ENCODE results near the gene TBC1D32. TPM values are rescaled to one million over a fixed set of nuclear protein-coding genes. Genes with fewer than 3 reads are reported as not detected.

Gene TBC1D32
- total and polyA plus RNA-seq, 4 donors, result 0.51 to 2.8 (median 1.7) TPM

DNA sequence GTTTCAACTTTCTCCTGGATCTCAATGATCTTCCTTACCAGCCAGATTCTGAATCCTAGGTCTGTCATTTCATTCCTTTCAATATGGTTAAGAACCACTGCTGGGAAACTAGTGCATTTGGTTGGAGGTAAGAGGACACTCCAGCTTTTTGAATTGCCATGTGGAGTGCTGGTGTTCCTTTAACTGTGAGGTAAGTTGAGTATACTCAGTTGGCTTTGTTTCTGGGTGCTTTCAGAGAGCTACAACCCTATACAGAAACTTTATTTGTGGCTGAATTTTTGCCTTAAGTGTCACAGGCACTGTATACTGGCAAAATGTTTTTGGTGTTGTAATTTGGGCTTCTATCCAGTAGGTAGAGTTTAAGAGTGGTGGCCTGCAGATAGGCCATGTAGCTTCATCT lies 175.8 kb downstream of the TBC1D32 start:
- DNase-seq (ENCODE audit: low spot score), result no peak
- H3K9me3 ChIP-seq (ENCODE audit: control insufficient read depth in 4 of 4, low read length in 3 of 4), result no peaks in the 10 kb centered on the region
- no peak overlapping the region for H3K9ac ChIP-seq (ENCODE audit: low read depth in 1 of 2, low read length in 2 of 2)
- TF ChIP-seq FOXA1 (IDR thresholded peaks at IDR 0.05), result no peak
- TF ChIP-seq, protein P1, sequence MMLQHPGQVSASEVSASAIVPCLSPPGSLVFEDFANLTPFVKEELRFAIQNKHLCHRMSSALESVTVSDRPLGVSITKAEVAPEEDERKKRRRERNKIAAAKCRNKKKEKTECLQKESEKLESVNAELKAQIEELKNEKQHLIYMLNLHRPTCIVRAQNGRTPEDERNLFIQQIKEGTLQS (IDR thresholded peaks at IDR 0.05), result no peak
- TF ChIP-seq, protein P2, sequence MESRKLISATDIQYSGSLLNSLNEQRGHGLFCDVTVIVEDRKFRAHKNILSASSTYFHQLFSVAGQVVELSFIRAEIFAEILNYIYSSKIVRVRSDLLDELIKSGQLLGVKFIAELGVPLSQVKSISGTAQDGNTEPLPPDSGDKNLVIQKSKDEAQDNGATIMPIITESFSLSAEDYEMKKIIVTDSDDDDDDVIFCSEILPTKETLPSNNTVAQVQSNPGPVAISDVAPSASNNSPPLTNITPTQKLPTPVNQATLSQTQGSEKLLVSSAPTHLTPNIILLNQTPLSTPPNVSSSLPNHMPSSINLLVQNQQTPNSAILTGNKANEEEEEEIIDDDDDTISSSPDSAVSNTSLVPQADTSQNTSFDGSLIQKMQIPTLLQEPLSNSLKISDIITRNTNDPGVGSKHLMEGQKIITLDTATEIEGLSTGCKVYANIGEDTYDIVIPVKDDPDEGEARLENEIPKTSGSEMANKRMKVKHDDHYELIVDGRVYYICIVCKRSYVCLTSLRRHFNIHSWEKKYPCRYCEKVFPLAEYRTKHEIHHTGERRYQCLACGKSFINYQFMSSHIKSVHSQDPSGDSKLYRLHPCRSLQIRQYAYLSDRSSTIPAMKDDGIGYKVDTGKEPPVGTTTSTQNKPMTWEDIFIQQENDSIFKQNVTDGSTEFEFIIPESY (IDR thresholded peaks at IDR 0.05), result no peak
- TF ChIP-seq GABPA (IDR thresholded peaks at IDR 0.05 in 1 of 2, conservative IDR thresholded peaks at IDR 0.05 in 1 of 2), result no peak
- H3K4me1 ChIP-seq (ENCODE audit: control insufficient read depth in 4 of 4, insufficient read depth in 4 of 4, low read length in 3 of 4), result no peaks in the 10 kb centered on the region
- H3K27me3 ChIP-seq (ENCODE audit: control insufficient read depth in 4 of 4, insufficient read depth in 4 of 4, low read length in 3 of 4), result no peaks in the 10 kb centered on the region
- H3K27ac ChIP-seq (ENCODE audit: low read depth in 1 of 2, low read length in 2 of 2), result no peak overlapping the region
- peaks cover 0 to 5% (median 0%) of the 10 kb centered on the region in 4 donors for H3K36me3 ChIP-seq (ENCODE audit: control insufficient read depth in 4 of 4, insufficient read depth in 3 of 4, low read depth in 1 of 4, low read length in 3 of 4)
- H3K4me3 ChIP-seq (ENCODE audit: low read depth in 1 of 3, low read length in 3 of 3), result no peak overlapping the region

DNA sequence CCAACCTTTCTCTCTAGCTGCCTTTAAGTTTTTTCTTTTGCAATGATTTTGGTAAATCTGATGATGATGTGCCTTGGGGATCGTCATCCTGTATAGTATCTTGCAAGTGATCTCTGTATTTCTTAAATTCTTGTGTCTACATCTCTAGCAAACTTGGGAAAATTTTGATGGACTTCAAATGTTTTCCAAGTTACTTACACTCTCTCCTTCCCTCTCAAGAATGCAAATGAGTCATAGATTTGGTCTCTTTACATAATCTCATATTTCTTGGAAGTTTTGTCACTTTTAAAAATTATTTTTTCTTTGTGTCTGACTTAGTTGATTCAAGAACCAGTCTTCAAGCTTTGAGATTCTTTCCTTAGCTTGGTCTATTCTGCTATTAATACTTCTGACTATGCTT lies 176.4 kb downstream of the TBC1D32 start:
- Histone ChIP-seq H3K9ac (ENCODE audit: low read depth in 1 of 2, low read length in 2 of 2) (no peak overlapping the region), H3K27me3 (ENCODE audit: control insufficient read depth in 4 of 4, insufficient read depth in 4 of 4, low read length in 3 of 4) (no peaks in the 10 kb centered on the region), H3K27ac (ENCODE audit: low read depth in 1 of 2, low read length in 2 of 2) (no peak overlapping the region), H3K4me3 (ENCODE audit: low read depth in 1 of 3, low read length in 3 of 3) (no peak overlapping the region), H3K9me3 (ENCODE audit: control insufficient read depth in 4 of 4, low read length in 3 of 4) (peaks cover 0 to 3% (median 2%) of the 10 kb centered on the region in 4 donors), H3K36me3 (ENCODE audit: control insufficient read depth in 4 of 4, insufficient read depth in 3 of 4, low read depth in 1 of 4, low read length in 3 of 4) (peaks cover 0 to 5% (median 2%) of the 10 kb centered on the region in 4 donors), H3K4me1 (ENCODE audit: control insufficient read depth in 4 of 4, insufficient read depth in 4 of 4, low read length in 3 of 4) (no peaks in the 10 kb centered on the region)
- WGBS, result 92% methylated on average over 1 of the region's 1 CpG
- no peak for DNase-seq (ENCODE audit: low spot score)
- TF ChIP-seq, protein P1 (IDR thresholded peaks at IDR 0.05), result no peak
- TF ChIP-seq HNF4A (conservative IDR thresholded peaks at IDR 0.05) (no peak), FOXA1 (IDR thresholded peaks at IDR 0.05) (no peak), GABPA (IDR thresholded peaks at IDR 0.05 in 1 of 2, conservative IDR thresholded peaks at IDR 0.05 in 1 of 2) (no peak), YY1 (IDR thresholded peaks at IDR 0.05) (no peak), SP1 (IDR thresholded peaks at IDR 0.05) (no peak), RAD21 (IDR thresholded peaks at IDR 0.05) (no peak)
- TF ChIP-seq, protein P2 (IDR thresholded peaks at IDR 0.05), result no peak

DNA sequence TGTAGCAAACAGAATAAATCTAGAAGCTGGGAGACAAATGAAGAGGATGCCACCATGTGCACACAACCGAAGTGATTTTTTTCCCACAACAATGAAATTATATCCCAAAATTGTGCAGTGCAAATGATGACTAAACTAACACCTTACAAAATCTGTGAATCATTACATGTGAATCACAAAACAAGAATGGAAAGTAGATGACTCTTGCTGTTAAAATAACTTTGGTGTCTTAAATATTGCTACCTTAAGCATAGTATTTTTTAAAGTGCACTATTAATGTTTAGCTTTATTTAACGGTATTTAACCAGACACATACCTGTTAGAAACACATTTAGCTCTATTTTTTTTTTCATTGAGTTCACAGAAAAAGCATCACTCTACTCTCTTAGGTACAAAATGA lies 190.8 kb downstream of the TBC1D32 start:
- WGBS, result 95% methylated on average over 2 of the region's 2 CpGs
- H3K9ac ChIP-seq (ENCODE audit: low read depth in 1 of 2, low read length in 2 of 2), result no peak overlapping the region
- no peaks in the 10 kb centered on the region for H3K36me3 ChIP-seq (ENCODE audit: control insufficient read depth in 4 of 4, insufficient read depth in 3 of 4, low read depth in 1 of 4, low read length in 3 of 4)
- no peak overlapping the region for H3K27ac ChIP-seq (ENCODE audit: low read depth in 1 of 2, low read length in 2 of 2)
- H3K27me3 ChIP-seq (ENCODE audit: control insufficient read depth in 4 of 4, insufficient read depth in 4 of 4, low read length in 3 of 4), result no peaks in the 10 kb centered on the region
- H3K9me3 ChIP-seq (ENCODE audit: control insufficient read depth in 4 of 4, low read length in 3 of 4), result peaks cover 0 to 5% (median under 1%) of the 10 kb centered on the region in 4 donors
- TF ChIP-seq, protein P3, sequence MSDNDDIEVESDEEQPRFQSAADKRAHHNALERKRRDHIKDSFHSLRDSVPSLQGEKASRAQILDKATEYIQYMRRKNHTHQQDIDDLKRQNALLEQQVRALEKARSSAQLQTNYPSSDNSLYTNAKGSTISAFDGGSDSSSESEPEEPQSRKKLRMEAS (IDR thresholded peaks at IDR 0.05), result no peak
- no peak for TF ChIP-seq HNF4G (IDR thresholded peaks at IDR 0.05)
- TF ChIP-seq, protein P4, sequence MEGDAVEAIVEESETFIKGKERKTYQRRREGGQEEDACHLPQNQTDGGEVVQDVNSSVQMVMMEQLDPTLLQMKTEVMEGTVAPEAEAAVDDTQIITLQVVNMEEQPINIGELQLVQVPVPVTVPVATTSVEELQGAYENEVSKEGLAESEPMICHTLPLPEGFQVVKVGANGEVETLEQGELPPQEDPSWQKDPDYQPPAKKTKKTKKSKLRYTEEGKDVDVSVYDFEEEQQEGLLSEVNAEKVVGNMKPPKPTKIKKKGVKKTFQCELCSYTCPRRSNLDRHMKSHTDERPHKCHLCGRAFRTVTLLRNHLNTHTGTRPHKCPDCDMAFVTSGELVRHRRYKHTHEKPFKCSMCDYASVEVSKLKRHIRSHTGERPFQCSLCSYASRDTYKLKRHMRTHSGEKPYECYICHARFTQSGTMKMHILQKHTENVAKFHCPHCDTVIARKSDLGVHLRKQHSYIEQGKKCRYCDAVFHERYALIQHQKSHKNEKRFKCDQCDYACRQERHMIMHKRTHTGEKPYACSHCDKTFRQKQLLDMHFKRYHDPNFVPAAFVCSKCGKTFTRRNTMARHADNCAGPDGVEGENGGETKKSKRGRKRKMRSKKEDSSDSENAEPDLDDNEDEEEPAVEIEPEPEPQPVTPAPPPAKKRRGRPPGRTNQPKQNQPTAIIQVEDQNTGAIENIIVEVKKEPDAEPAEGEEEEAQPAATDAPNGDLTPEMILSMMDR (IDR thresholded peaks at IDR 0.05; ENCODE audit: low read depth, low read length, missing input control), result no peak
- TF ChIP-seq EGR1 (IDR thresholded peaks at IDR 0.05; ENCODE audit: low read depth in 2 of 2), result no peak
- no peak for TF ChIP-seq FOXA1 (IDR thresholded peaks at IDR 0.05)
- no peak for TF ChIP-seq SP1 (IDR thresholded peaks at IDR 0.05)
- TF ChIP-seq RAD21 (IDR thresholded peaks at IDR 0.05), result no peak
- no peak for TF ChIP-seq YY1 (IDR thresholded peaks at IDR 0.05)
- TF ChIP-seq, protein P5, sequence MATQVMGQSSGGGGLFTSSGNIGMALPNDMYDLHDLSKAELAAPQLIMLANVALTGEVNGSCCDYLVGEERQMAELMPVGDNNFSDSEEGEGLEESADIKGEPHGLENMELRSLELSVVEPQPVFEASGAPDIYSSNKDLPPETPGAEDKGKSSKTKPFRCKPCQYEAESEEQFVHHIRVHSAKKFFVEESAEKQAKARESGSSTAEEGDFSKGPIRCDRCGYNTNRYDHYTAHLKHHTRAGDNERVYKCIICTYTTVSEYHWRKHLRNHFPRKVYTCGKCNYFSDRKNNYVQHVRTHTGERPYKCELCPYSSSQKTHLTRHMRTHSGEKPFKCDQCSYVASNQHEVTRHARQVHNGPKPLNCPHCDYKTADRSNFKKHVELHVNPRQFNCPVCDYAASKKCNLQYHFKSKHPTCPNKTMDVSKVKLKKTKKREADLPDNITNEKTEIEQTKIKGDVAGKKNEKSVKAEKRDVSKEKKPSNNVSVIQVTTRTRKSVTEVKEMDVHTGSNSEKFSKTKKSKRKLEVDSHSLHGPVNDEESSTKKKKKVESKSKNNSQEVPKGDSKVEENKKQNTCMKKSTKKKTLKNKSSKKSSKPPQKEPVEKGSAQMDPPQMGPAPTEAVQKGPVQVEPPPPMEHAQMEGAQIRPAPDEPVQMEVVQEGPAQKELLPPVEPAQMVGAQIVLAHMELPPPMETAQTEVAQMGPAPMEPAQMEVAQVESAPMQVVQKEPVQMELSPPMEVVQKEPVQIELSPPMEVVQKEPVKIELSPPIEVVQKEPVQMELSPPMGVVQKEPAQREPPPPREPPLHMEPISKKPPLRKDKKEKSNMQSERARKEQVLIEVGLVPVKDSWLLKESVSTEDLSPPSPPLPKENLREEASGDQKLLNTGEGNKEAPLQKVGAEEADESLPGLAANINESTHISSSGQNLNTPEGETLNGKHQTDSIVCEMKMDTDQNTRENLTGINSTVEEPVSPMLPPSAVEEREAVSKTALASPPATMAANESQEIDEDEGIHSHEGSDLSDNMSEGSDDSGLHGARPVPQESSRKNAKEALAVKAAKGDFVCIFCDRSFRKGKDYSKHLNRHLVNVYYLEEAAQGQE (IDR thresholded peaks at IDR 0.05), result no peak
- no peak for TF ChIP-seq GABPA (IDR thresholded peaks at IDR 0.05 in 1 of 2, conservative IDR thresholded peaks at IDR 0.05 in 1 of 2)
- TF ChIP-seq, protein P1 (IDR thresholded peaks at IDR 0.05), result no peak
- no peak for TF ChIP-seq NR2F2 (IDR thresholded peaks at IDR 0.05)
- TF ChIP-seq FOXA2 (IDR thresholded peaks at IDR 0.05), result no peak
- no peak for TF ChIP-seq JUND (IDR thresholded peaks at IDR 0.05)
- no peak overlapping the region for H3K4me3 ChIP-seq (ENCODE audit: low read depth in 1 of 3, low read length in 3 of 3)
- no peak for DNase-seq (ENCODE audit: low spot score)
- no peaks in the 10 kb centered on the region for H3K4me1 ChIP-seq (ENCODE audit: control insufficient read depth in 4 of 4, insufficient read depth in 4 of 4, low read length in 3 of 4)
